ENCODE data around the gene ALAS1. TPM values are rescaled to one million over a fixed set of nuclear protein-coding genes. Genes with fewer than 3 reads are reported as not detected.
A peak's percentile ranks its signal among the peaks of the same experiment; 100 is the strongest.

The ALAS1 gene
- total and polyA plus RNA-seq, 2 of the 13 experiments (the other 11 are each of a cell fraction or from before 2014, with no cell fraction given) = 36.0 to 43.2 TPM

- TF ChIP-seq AKNA (CRISPR knock-in tag; IDR thresholded peaks at IDR 0.05; ENCODE audit: borderline replicate concordance) (no peak), ZBTB25 (CRISPR knock-in tag; IDR thresholded peaks at IDR 0.05) (no peak), KLF12 (CRISPR knock-in tag; IDR thresholded peaks at IDR 0.05; ENCODE audit: borderline replicate concordance) (no peak; the same call in 1 of the 2 replicates), POLR2A (IDR thresholded peaks at IDR 0.05; ENCODE audit: insufficient read depth in 1 of 2, low read depth in 2 of 2, low read length in 2 of 2) (no peak; a peak in 1 of 4 replicates), GTF2F1 (IDR thresholded peaks at IDR 0.05; ENCODE audit: low read length) (no peak), NFKB2 (CRISPR knock-in tag; IDR thresholded peaks at IDR 0.05; ENCODE audit: borderline replicate concordance) (peak; percentile 79; the same call in 1 of the 2 replicates), ZNF580 (CRISPR knock-in tag; IDR thresholded peaks at IDR 0.05; ENCODE audit: borderline replicate concordance, low read depth) (peak; percentile 59; the same call in 1 of the 2 replicates), ZBTB8A (CRISPR knock-in tag; IDR thresholded peaks at IDR 0.05; ENCODE audit: borderline replicate concordance, low read depth) (peak; percentile 78; the same call in 1 of the 2 replicates)
- TF ChIP-seq, protein P1, sequence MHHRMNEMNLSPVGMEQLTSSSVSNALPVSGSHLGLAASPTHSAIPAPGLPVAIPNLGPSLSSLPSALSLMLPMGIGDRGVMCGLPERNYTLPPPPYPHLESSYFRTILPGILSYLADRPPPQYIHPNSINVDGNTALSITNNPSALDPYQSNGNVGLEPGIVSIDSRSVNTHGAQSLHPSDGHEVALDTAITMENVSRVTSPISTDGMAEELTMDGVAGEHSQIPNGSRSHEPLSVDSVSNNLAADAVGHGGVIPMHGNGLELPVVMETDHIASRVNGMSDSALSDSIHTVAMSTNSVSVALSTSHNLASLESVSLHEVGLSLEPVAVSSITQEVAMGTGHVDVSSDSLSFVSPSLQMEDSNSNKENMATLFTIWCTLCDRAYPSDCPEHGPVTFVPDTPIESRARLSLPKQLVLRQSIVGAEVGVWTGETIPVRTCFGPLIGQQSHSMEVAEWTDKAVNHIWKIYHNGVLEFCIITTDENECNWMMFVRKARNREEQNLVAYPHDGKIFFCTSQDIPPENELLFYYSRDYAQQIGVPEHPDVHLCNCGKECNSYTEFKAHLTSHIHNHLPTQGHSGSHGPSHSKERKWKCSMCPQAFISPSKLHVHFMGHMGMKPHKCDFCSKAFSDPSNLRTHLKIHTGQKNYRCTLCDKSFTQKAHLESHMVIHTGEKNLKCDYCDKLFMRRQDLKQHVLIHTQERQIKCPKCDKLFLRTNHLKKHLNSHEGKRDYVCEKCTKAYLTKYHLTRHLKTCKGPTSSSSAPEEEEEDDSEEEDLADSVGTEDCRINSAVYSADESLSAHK (CRISPR knock-in tag; IDR thresholded peaks at IDR 0.05; ENCODE audit: borderline replicate concordance) = no peak
- TF ChIP-seq, protein P2, sequence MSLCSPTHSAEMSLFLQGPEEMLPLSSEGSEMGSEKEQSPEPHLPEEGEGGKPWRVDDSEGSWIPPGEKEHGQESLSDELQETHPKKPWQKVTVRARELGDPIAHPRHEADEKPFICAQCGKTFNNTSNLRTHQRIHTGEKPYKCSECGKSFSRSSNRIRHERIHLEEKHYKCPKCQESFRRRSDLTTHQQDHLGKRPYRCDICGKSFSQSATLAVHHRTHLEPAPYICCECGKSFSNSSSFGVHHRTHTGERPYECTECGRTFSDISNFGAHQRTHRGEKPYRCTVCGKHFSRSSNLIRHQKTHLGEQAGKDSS (CRISPR knock-in tag; IDR thresholded peaks at IDR 0.05; ENCODE audit: borderline replicate concordance, low read depth) = no peak
- TF ChIP-seq, protein P3, sequence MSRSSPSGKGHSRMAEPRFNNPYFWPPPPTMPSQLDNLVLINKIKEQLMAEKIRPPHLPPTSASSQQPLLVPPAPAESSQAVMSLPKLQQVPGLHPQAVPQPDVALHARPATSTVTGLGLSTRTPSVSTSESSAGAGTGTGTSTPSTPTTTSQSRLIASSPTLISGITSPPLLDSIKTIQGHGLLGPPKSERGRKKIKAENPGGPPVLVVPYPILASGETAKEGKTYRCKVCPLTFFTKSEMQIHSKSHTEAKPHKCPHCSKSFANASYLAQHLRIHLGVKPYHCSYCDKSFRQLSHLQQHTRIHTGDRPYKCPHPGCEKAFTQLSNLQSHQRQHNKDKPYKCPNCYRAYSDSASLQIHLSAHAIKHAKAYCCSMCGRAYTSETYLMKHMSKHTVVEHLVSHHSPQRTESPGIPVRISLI (CRISPR knock-in tag; IDR thresholded peaks at IDR 0.05; ENCODE audit: borderline replicate concordance) = no peak
- TF ChIP-seq, protein P4, sequence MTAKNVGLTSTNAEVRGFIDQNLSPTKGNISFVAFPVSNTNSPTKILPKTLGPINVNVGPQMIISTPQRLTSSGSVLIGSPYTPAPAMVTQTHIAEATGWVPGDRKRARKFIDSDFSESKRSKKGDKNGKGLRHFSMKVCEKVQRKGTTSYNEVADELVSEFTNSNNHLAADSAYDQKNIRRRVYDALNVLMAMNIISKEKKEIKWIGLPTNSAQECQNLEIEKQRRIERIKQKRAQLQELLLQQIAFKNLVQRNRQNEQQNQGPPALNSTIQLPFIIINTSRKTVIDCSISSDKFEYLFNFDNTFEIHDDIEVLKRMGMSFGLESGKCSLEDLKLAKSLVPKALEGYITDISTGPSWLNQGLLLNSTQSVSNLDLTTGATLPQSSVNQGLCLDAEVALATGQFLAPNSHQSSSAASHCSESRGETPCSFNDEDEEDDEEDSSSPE (CRISPR knock-in tag; IDR thresholded peaks at IDR 0.05) = 0 out of 2 replicates have a peak, but pooled peaks have one; percentile 7
- TF ChIP-seq, protein P5, sequence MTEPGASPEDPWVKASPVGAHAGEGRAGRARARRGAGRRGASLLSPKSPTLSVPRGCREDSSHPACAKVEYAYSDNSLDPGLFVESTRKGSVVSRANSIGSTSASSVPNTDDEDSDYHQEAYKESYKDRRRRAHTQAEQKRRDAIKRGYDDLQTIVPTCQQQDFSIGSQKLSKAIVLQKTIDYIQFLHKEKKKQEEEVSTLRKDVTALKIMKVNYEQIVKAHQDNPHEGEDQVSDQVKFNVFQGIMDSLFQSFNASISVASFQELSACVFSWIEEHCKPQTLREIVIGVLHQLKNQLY (CRISPR knock-in tag; IDR thresholded peaks at IDR 0.05) = no peak
Observed at GRCh38 chr3:52238761-52239701, 41.1 kb downstream of the ALAS1 start, which contains the start of gene TWF2 (continued).

Data from HepG2 (cell line).